NCI-H69 (cell line): Measurements from ENCODE around the gene SKIDA1.

ENCODE experiments used
- DNase-seq: peaks from one replicate; lab custom pipeline; 2025; lab: John Stamatoyannopoulos, UW

Gene SKIDA1

DNA sequence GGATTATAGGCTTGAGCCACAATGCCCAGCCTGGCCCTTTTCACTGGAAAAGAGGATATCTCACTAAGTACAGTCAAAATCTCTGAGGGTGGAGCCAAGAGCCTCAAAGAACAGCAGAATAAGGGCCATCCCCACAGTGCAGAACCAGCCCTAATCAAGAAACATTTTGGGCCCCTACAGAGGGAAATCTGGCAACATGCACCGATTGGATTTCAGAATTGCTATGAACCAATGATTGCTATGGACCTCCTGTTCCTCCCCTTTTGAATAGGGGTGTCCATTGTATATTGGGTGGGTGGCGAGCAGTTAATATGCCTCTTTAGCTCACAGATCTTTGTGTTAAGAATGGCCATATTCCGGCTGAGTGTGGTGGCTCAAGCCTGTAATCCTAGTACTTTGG lies 42.7 kb downstream of the SKIDA1 start:
- no peak for DNase-seq

DNA sequence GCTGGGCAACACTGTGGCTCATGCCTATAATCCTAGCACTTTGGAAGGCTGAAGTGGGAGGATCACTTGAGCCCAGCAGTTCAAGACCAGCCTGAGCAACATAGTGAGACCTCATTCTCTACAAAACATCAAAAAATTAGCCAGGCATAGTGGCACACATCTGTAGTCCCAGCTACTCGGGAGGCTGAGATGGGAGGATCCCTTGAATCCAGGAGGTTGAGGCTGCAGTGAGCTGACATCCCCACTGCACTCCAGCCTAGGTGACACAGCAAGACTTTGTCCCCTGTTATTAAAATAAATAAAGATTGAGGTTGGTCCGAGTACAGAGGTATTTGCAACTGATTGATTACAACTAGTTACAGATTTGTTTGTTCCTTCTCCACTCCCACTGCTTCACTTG lies 44.1 kb downstream of the SKIDA1 start:
- DNase-seq, result no peak

DNA sequence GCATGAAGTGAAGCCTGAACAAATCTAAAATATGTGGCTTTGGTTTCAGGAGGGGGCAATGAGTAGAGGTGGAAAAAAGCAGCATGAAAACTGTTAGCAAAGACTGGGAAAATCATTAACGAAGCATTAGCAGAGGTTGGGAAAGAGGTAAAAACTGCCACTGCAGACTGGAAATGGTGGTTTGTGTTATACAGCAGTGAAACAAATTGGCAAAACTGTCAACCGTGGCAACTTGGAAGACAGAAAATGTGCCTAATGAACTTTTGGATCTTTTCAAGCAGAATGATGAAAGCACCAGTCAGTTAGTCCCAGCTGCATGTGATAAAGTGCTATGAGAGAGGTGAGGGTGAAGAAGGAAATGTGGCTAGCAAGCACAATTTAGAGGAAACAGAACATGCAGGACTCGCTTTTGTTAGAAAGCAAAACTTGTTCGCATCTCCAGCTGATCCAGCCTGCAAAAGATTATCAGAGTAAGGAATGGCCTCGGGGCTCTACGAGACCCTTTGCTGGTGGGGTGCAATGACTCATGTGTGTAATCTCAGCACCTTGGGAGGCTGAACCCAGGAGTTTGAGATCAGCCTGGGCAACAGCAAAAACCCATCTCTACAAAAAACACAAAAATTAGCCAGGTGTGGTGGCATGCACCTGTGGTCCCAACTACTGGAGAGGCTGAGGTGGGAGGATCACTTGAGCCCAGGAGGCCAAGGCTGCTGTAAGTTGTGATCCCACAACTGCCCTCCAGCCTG lies 45.7 kb downstream of the SKIDA1 start:
- no peak for DNase-seq

DNA sequence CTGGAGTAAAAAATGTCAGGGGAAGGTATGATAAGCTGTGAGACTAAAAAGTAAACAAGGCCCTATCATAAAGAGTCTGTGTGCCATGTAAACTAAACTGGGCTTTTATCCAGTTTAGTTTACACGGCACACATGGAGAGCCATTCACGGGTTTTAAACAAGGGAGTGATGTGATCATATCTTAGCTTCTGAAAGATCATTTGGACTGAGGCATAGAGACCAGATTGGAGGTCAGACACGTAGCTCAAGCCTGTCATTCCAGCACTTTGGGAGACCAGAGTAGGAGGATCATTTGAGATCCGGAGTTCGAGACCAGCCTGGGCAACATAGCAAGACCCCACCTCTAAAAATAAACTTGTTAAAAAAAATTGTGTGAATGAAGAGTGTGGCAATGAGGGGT lies 50.1 kb downstream of the SKIDA1 start:
- no peak for DNase-seq

DNA sequence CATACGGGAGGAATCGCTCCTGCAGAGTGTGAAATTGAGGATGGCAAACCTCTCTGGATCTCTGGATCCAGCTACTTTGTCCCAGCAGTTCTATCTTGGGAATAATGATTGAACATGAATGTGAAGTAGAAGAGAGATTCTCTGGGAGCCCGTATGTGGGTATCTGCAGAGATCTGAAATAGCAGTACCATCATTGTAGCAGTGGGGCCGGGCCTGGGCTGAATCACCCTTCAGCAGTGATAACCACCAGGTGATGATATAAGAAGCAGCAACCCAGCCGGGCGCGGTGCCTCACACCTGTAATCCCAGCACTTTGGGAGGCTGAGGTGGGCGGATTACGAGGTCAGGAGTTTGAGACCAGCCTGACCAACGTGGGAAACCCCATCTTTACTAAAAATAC lies 51.9 kb downstream of the SKIDA1 start:
- no peak for DNase-seq

GRCh38 chr10:21473135-21473534 lies 52.3 kb downstream of the SKIDA1 start:
- no peak for DNase-seq

DNA sequence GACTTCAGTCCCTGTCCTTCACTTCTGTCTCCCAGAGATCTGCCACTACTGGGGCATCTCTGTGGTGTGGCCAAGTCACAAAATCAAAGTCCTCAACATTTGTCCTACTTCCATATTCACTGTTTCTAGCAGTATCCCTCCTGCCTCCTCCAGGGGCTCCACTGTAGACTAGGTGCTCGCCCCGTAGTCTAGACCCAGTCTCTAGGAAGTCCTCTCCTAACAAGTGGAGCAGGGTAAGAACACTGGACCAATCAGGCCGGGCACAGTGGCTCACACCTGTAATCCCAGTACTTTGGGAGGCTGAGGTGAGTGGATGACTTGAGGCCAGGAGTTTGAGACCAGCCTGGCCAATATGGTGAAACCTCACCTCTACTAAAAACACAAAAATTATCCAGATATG lies 57.4 kb downstream of the SKIDA1 start:
- DNase-seq, result no peak

DNA sequence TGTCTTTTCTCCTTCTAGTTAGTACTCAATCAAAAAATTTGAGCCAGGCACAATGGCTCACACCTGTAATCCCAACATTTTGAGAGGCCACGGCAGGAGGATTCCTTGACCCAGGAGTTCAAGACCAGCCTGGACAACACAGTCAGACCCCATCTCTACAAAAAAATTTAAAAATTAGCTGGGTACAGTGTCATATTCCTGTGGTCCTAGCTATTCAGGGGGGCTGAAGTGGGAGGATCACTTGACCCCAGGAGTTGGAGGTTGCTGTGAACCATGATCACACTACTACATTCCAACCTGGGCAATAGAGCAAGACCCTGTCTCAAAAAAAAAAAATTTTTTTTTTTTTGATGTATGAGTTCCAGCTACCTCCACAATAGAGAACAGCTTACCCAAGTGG lies 57.8 kb downstream of the SKIDA1 start:
- no peak for DNase-seq

DNA sequence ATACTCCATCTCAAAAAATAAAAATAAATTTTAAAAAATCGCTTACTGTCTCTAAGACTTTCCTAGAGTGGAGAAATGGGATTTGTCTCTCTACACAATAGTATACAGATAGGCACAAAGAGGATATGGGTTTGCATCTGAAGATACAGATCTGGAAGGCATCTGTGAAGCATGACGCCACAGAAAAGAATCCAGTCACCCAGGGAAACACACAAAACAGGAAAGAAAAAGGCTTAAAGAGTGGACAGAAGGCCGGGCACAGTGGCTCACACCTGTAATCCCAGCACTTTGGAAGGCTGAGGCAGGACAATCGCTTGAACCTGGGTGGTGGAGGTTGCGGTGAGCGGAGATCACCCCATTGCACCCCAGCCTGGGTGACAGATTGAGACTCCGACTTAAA lies 61.3 kb downstream of the SKIDA1 start:
- DNase-seq, result no peak
